ENCODE results near the gene ATP6V1E1.

The ATP6V1E1 gene

GRCh38 chr22:17634696-17635095, 6.1 kb upstream of the ATP6V1E1 start:
- H3K9ac ChIP-seq (ENCODE audit: low read depth in 1 of 2, low read length in 2 of 2), result no peak overlapping the region
- H3K36me3 ChIP-seq (ENCODE audit: control insufficient read depth in 2 of 2, insufficient read depth in 2 of 2, low read length in 2 of 2), result no peaks in the 10 kb centered on the region
- no peak overlapping the region for H3K4me3 ChIP-seq (ENCODE audit: low read length in 2 of 2)
- no peak overlapping the region for H3K27ac ChIP-seq (ENCODE audit: low read depth in 2 of 2, low read length in 2 of 2)
- H3K27me3 ChIP-seq (ENCODE audit: control insufficient read depth in 2 of 2, insufficient read depth in 2 of 2, low read length in 2 of 2), result no peaks in the 10 kb centered on the region
- no peaks in the 10 kb centered on the region for H3K9me3 ChIP-seq (ENCODE audit: control insufficient read depth in 2 of 2, low read length in 2 of 2)
- H3K4me1 ChIP-seq (ENCODE audit: control insufficient read depth in 2 of 2, insufficient read depth in 2 of 2, low read length in 2 of 2), result peaks cover 4 to 12% of the 10 kb centered on the region in 2 donors

- Histone ChIP-seq H3K27ac (ENCODE audit: low read depth in 2 of 2, low read length in 2 of 2) (peak overlapping the region in 1 of 2 donors; percentile 24), H3K4me3 (ENCODE audit: low read length in 2 of 2) (no peak overlapping the region), H3K9ac (ENCODE audit: low read depth in 1 of 2, low read length in 2 of 2) (no peak overlapping the region), H3K27me3 (ENCODE audit: control insufficient read depth in 2 of 2, insufficient read depth in 2 of 2, low read length in 2 of 2) (no peaks in the 10 kb centered on the region), H3K4me1 (ENCODE audit: control insufficient read depth in 2 of 2, insufficient read depth in 2 of 2, low read length in 2 of 2) (peaks cover 7 to 15% of the 10 kb centered on the region in 2 donors), H3K36me3 (ENCODE audit: control insufficient read depth in 2 of 2, insufficient read depth in 2 of 2, low read length in 2 of 2) (no peaks in the 10 kb centered on the region), H3K9me3 (ENCODE audit: control insufficient read depth in 2 of 2, low read length in 2 of 2) (no peaks in the 10 kb centered on the region)
These were observed 5.4 kb upstream of the ATP6V1E1 start for GRCh38 chr22:17633998-17634323.

GRCh38 chr22:17633217-17633997, 4.9 kb upstream of the ATP6V1E1 start:
- H3K9me3 ChIP-seq (ENCODE audit: control insufficient read depth in 2 of 2, low read length in 2 of 2), result no peaks in the 10 kb centered on the region
- no peaks in the 10 kb centered on the region for H3K36me3 ChIP-seq (ENCODE audit: control insufficient read depth in 2 of 2, insufficient read depth in 2 of 2, low read length in 2 of 2)
- H3K27ac ChIP-seq (ENCODE audit: low read depth in 2 of 2, low read length in 2 of 2), result peak overlapping the region in 1 of 2 donors; percentile 24
- no peak overlapping the region for H3K9ac ChIP-seq (ENCODE audit: low read depth in 1 of 2, low read length in 2 of 2)
- no peaks in the 10 kb centered on the region for H3K27me3 ChIP-seq (ENCODE audit: control insufficient read depth in 2 of 2, insufficient read depth in 2 of 2, low read length in 2 of 2)
- H3K4me3 ChIP-seq (ENCODE audit: low read length in 2 of 2), result no peak overlapping the region
- peaks cover 7 to 16% of the 10 kb centered on the region in 2 donors for H3K4me1 ChIP-seq (ENCODE audit: control insufficient read depth in 2 of 2, insufficient read depth in 2 of 2, low read length in 2 of 2)

- H3K36me3 ChIP-seq (ENCODE audit: control insufficient read depth in 2 of 2, insufficient read depth in 2 of 2, low read length in 2 of 2), result no peaks in the 10 kb centered on the region
- H3K27ac ChIP-seq (ENCODE audit: low read depth in 2 of 2, low read length in 2 of 2), result no peak overlapping the region
- H3K4me3 ChIP-seq (ENCODE audit: low read length in 2 of 2), result no peak overlapping the region
- no peaks in the 10 kb centered on the region for H3K27me3 ChIP-seq (ENCODE audit: control insufficient read depth in 2 of 2, insufficient read depth in 2 of 2, low read length in 2 of 2)
- H3K4me1 ChIP-seq (ENCODE audit: control insufficient read depth in 2 of 2, insufficient read depth in 2 of 2, low read length in 2 of 2), result peaks cover 11 to 13% of the 10 kb centered on the region in 2 donors
- no peak overlapping the region for H3K9ac ChIP-seq (ENCODE audit: low read depth in 1 of 2, low read length in 2 of 2)
- H3K9me3 ChIP-seq (ENCODE audit: control insufficient read depth in 2 of 2, low read length in 2 of 2), result no peaks in the 10 kb centered on the region
These were observed 2.6 kb upstream of the ATP6V1E1 start for GRCh38 chr22:17631076-17631565.

- Histone ChIP-seq H3K27me3 (ENCODE audit: control insufficient read depth in 2 of 2, insufficient read depth in 2 of 2, low read length in 2 of 2) (no peaks in the 10 kb centered on the region), H3K4me1 (ENCODE audit: control insufficient read depth in 2 of 2, insufficient read depth in 2 of 2, low read length in 2 of 2) (peaks cover 11 to 13% of the 10 kb centered on the region in 2 donors), H3K4me3 (ENCODE audit: low read length in 2 of 2) (peak overlapping the region in 1 of 2 donors; percentile 99), H3K27ac (ENCODE audit: low read depth in 2 of 2, low read length in 2 of 2) (no peak overlapping the region), H3K9me3 (ENCODE audit: control insufficient read depth in 2 of 2, low read length in 2 of 2) (no peaks in the 10 kb centered on the region), H3K36me3 (ENCODE audit: control insufficient read depth in 2 of 2, insufficient read depth in 2 of 2, low read length in 2 of 2) (peaks cover 0 to 5% of the 10 kb centered on the region in 2 donors), H3K9ac (ENCODE audit: low read depth in 1 of 2, low read length in 2 of 2) (no peak overlapping the region)
These were observed 1.1 kb upstream of the ATP6V1E1 start for GRCh38 chr22:17629641-17630040.

- Histone ChIP-seq H3K27me3 (ENCODE audit: control insufficient read depth in 2 of 2, insufficient read depth in 2 of 2, low read length in 2 of 2) (no peaks in the 10 kb centered on the region), H3K9ac (ENCODE audit: low read depth in 1 of 2, low read length in 2 of 2) (peak overlapping the region; percentile 91 to 98), H3K27ac (ENCODE audit: low read depth in 2 of 2, low read length in 2 of 2) (peak overlapping the region; percentile 94 to 95), H3K9me3 (ENCODE audit: control insufficient read depth in 2 of 2, low read length in 2 of 2) (no peaks in the 10 kb centered on the region), H3K4me3 (ENCODE audit: low read length in 2 of 2) (peak overlapping the region; percentile 90 to 99), H3K4me1 (ENCODE audit: control insufficient read depth in 2 of 2, insufficient read depth in 2 of 2, low read length in 2 of 2) (peaks cover 11 to 13% of the 10 kb centered on the region in 2 donors), H3K36me3 (ENCODE audit: control insufficient read depth in 2 of 2, insufficient read depth in 2 of 2, low read length in 2 of 2) (peaks cover 0 to 5% of the 10 kb centered on the region in 2 donors)
These were observed 582 bp upstream of the ATP6V1E1 start for GRCh38 chr22:17629173-17629489.

GRCh38 chr22:17627961-17628405, 566 bp downstream of the ATP6V1E1 start:
- Histone ChIP-seq H3K9me3 (ENCODE audit: control insufficient read depth in 2 of 2, low read length in 2 of 2) (no peaks in the 10 kb centered on the region), H3K27ac (ENCODE audit: low read depth in 2 of 2, low read length in 2 of 2) (peak overlapping the region; percentile 90 to 95), H3K9ac (ENCODE audit: low read depth in 1 of 2, low read length in 2 of 2) (peak overlapping the region; percentile 91 to 98), H3K4me3 (ENCODE audit: low read length in 2 of 2) (peak overlapping the region; percentile 90 to 99), H3K27me3 (ENCODE audit: control insufficient read depth in 2 of 2, insufficient read depth in 2 of 2, low read length in 2 of 2) (no peaks in the 10 kb centered on the region), H3K4me1 (ENCODE audit: control insufficient read depth in 2 of 2, insufficient read depth in 2 of 2, low read length in 2 of 2) (peaks cover 7 to 11% of the 10 kb centered on the region in 2 donors), H3K36me3 (ENCODE audit: control insufficient read depth in 2 of 2, insufficient read depth in 2 of 2, low read length in 2 of 2) (peaks cover 5 to 6% of the 10 kb centered on the region in 2 donors)

- Histone ChIP-seq H3K27me3 (ENCODE audit: control insufficient read depth in 2 of 2, insufficient read depth in 2 of 2, low read length in 2 of 2) (no peaks in the 10 kb centered on the region), H3K4me1 (ENCODE audit: control insufficient read depth in 2 of 2, insufficient read depth in 2 of 2, low read length in 2 of 2) (no peaks in the 10 kb centered on the region), H3K4me3 (ENCODE audit: low read length in 2 of 2) (no peak overlapping the region), H3K9ac (ENCODE audit: low read depth in 1 of 2, low read length in 2 of 2) (no peak overlapping the region), H3K36me3 (ENCODE audit: control insufficient read depth in 2 of 2, insufficient read depth in 2 of 2, low read length in 2 of 2) (peaks cover 27 to 34% of the 10 kb centered on the region in 2 donors), H3K9me3 (ENCODE audit: control insufficient read depth in 2 of 2, low read length in 2 of 2) (no peaks in the 10 kb centered on the region), H3K27ac (ENCODE audit: low read depth in 2 of 2, low read length in 2 of 2) (no peak overlapping the region)
These were observed 15.3 kb downstream of the ATP6V1E1 start for GRCh38 chr22:17613280-17613679.

- no peak overlapping the region for H3K4me3 ChIP-seq (ENCODE audit: low read length in 2 of 2)
- no peaks in the 10 kb centered on the region for H3K4me1 ChIP-seq (ENCODE audit: control insufficient read depth in 2 of 2, insufficient read depth in 2 of 2, low read length in 2 of 2)
- no peaks in the 10 kb centered on the region for H3K9me3 ChIP-seq (ENCODE audit: control insufficient read depth in 2 of 2, low read length in 2 of 2)
- no peaks in the 10 kb centered on the region for H3K27me3 ChIP-seq (ENCODE audit: control insufficient read depth in 2 of 2, insufficient read depth in 2 of 2, low read length in 2 of 2)
- H3K9ac ChIP-seq (ENCODE audit: low read depth in 1 of 2, low read length in 2 of 2), result no peak overlapping the region
- peaks cover 36 to 39% of the 10 kb centered on the region in 2 donors for H3K36me3 ChIP-seq (ENCODE audit: control insufficient read depth in 2 of 2, insufficient read depth in 2 of 2, low read length in 2 of 2)
- H3K27ac ChIP-seq (ENCODE audit: low read depth in 2 of 2, low read length in 2 of 2), result no peak overlapping the region
These were observed 16.5 kb downstream of the ATP6V1E1 start for GRCh38 chr22:17612057-17612456.

GRCh38 chr22:17607891-17608521, 20.5 kb downstream of the ATP6V1E1 start:
- Histone ChIP-seq H3K27me3 (ENCODE audit: control insufficient read depth in 2 of 2, insufficient read depth in 2 of 2, low read length in 2 of 2) (no peaks in the 10 kb centered on the region), H3K27ac (ENCODE audit: low read depth in 2 of 2, low read length in 2 of 2) (no peak overlapping the region), H3K9me3 (ENCODE audit: control insufficient read depth in 2 of 2, low read length in 2 of 2) (no peaks in the 10 kb centered on the region), H3K36me3 (ENCODE audit: control insufficient read depth in 2 of 2, insufficient read depth in 2 of 2, low read length in 2 of 2) (peaks cover 45 to 47% of the 10 kb centered on the region in 2 donors), H3K4me1 (ENCODE audit: control insufficient read depth in 2 of 2, insufficient read depth in 2 of 2, low read length in 2 of 2) (no peaks in the 10 kb centered on the region), H3K4me3 (ENCODE audit: low read length in 2 of 2) (no peak overlapping the region), H3K9ac (ENCODE audit: low read depth in 1 of 2, low read length in 2 of 2) (no peak overlapping the region)
